GM19467 (cell line): ENCODE measurements around the gene CNGA3.

ENCODE experiments used
- ATAC-seq: cut with Tn5 transposase; IDR thresholded peaks from one replicate; pipeline ENCODE4 v1.9.1; 2021; ENCODE audit warnings: mild to moderate bottlenecking, moderate library complexity; ENCODE audit not compliant: unreplicated experiment

The CNGA3 gene

DNA sequence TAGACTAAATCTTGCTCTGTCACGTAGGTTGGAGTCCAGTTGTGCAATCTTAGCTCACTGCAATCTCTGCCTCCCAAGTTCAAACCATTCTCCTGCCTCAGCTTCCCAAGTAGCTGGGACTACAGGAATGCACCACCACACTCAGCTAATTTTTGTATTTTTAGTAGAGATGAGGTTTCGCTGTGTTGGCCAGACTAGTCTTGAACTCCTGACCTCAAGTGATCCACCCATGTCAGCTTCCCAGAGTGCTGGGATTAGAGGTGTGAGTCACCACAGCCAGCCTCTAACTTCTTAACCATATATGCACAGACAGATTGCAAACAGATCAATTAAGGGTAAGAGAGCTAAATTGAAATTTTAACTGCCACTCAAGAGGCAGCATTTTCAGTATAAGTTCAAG lies 22.1 kb upstream of the CNGA3 start:
- no peak for ATAC-seq

- ATAC-seq, result no peak
Observed at GRCh38 chr2:98327776-98328175, 18.5 kb upstream of the CNGA3 start.

GRCh38 chr2:98329549-98329948 lies 16.7 kb upstream of the CNGA3 start:
- ATAC-seq, result no peak

- ATAC-seq, result no peak
Observed at GRCh38 chr2:98332989-98333388, 13.3 kb upstream of the CNGA3 start.

DNA sequence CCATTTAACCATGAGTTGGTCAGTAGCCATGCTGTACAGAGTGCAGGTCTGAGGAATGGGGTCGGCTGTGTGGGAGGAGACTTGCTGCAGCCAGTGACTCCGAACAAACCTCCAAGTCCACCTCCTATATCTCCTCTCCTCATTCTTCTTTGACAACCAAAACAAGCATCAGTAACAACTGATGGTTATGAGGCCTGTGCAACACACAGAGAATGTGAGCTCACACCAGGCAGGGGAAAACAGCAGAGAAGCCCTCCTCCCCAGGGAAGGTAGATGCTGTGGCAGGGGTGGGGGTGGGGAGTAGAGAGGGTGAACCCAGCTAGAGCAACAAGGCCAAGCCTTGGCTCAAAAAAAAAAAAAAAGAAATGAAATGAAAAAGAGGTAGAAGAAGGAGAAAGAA lies 12.3 kb upstream of the CNGA3 start:
- ATAC-seq, result no peak

DNA sequence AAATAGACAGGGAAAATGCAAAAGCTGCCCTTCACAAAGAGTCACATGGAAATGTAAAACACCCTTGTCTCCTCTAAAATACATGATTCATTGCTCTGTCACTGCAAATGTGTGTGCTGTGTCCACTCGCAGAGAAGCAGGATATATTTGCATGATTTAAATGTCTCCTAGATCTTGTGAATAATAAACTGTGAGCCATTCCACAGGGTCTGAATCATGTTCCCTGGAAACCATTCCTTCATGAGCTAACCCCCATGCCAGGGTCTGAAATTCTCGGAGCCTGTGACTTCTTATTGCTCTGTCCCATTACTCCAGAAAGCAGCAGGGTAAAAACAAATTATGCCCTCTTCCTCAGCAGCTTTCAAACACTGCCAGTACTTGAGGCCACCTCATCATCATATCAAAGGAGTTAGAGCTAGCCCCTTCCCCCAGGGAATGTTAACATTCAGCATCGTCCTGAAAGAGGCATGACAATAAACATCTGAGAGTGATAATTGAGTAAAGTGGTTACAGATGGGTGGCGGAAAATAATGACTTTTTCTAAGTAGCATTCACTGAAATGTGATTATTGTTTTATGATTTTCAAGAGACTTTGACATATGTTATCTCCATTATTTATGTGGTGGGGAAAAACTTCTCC lies 11.7 kb upstream of the CNGA3 start:
- no peak for ATAC-seq

GRCh38 chr2:98335271-98335670 lies 11.0 kb upstream of the CNGA3 start:
- no peak for ATAC-seq

- ATAC-seq, result no peak
Observed at GRCh38 chr2:98341241-98341640, 5.0 kb upstream of the CNGA3 start.

DNA sequence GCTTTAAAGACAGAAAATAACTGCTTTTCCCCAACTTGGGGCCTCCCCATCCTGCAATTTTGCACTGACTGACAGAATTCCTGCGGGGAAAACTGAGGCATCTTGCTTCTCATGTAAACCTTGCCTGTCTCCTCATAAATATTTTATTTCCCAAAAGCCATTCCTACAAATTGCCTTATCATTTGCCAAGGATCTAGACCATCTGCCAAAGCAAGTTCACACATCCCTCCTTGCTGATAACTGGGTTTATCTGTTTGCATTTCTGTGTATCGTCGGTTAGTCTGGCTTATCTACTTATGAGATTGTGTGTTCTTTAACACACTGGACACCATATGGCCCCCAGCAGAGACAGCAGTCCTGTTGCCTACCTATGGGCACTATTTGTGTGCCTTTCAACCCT lies 3.0 kb upstream of the CNGA3 start:
- ATAC-seq, result no peak

- no peak for ATAC-seq
Observed at GRCh38 chr2:98347298-98348065, 1.2 kb downstream of the CNGA3 start.

DNA sequence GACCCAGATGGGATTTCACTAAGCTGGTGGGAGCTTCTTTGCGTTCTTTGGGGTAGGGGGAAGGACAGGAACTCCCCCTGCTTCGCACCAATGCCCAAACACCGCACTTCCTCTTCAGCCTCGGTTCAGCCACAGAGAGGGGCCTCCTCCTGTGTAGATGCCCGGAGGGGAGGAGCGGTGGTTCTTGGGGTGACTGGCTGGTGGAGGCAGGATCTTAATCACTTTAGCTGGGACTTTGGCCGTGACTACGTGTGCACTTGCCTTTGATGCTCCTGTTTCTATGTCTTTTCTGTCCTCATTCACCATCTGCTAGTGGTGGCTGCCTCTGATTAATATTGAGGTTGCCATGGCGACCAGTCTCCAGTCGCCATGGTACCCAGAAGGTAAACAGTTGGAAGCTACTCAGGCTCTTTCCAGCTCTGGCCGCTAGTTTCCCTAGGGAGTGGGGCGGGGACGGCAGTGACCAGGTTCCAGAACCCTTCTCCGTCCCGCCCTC lies 1.9 kb downstream of the CNGA3 start:
- no peak for ATAC-seq

- no peak for ATAC-seq
Observed at GRCh38 chr2:98350411-98350810, 4.2 kb downstream of the CNGA3 start.

- ATAC-seq, result no peak
Observed at GRCh38 chr2:98355881-98356280, 9.6 kb downstream of the CNGA3 start.

- no peak for ATAC-seq
Observed at GRCh38 chr2:98356729-98357128, 10.5 kb downstream of the CNGA3 start.

DNA sequence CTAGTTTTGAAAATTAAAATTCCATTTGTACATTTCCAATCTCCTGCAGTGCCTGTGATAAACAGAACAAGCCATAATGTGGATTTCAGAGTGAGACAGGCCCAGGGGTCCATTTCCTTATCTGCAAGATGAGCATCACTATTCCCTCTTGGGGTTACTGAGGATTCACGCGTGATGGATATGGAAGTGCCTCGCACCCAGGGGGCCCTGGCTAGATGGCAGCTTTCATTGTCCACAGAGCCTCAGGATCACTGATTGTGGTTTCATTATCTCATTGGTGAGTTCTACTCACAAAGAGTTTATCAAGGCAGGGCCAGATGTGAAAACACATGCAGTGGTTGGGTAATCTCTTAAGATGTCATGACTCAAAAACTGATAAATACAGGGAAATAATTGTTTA lies 11.6 kb downstream of the CNGA3 start:
- ATAC-seq, result no peak

DNA sequence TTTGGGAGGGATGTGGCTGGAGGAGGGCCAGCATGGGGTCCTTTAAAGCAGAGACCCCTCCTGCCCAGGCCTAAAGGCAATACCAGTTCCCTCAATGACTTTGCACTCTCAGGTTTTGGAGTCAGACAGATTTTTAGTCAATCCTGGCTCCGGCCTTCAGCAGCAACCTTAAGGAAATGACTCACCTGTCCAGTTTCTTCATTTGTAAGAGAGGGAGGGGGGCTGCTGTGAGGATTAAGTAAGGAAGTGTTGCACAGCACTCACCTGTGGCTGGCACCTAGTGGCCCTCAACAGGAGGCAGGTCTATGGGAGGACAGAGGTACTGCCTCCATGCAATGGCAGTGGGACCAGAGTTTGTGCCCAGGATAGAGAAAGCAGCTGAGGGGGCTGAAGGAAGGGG lies 13.7 kb downstream of the CNGA3 start:
- ATAC-seq, result no peak

- ATAC-seq, result no peak
Observed at GRCh38 chr2:98367721-98368120, 21.5 kb downstream of the CNGA3 start.

GRCh38 chr2:98369710-98370239 lies 23.5 kb downstream of the CNGA3 start:
- no peak for ATAC-seq

DNA sequence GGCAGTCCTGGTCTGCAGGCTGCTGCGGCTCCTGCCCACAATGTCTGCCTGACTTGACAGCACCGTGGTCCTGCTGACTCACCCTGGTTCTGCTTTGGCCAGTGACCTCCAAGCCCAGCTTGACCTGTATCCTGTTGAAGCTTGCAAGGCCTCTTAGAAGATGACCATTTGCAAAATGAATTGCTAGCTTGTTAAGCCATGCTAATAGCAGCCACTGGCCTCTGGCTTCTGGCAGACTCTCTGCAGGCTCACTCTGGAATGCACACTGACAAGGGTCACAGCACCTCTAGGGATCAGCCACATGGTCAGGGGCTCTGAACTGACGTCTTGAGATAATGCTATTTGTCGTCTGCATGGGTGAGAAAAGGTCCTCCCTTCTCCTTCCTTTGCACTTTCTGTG lies 25.9 kb downstream of the CNGA3 start:
- no peak for ATAC-seq

DNA sequence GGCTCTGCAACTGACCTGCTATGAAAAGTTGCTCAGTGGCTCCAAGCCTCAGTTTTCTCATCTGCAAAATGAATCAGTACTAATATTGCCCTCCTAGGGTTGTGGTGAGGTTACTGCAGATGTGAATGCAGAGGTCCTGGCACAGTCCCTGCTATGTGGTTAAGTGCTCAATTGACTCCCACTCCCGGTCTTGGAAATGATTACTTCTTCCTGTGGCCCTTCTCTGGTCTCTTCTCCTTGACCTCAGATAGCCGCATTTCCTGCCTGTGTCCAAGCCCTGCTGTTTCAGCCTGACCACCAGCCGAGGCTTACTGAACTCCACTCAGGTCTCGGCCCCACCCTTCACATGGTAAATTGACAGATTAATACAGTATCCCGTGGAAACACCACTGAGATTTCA lies 26.3 kb downstream of the CNGA3 start:
- no peak for ATAC-seq

DNA sequence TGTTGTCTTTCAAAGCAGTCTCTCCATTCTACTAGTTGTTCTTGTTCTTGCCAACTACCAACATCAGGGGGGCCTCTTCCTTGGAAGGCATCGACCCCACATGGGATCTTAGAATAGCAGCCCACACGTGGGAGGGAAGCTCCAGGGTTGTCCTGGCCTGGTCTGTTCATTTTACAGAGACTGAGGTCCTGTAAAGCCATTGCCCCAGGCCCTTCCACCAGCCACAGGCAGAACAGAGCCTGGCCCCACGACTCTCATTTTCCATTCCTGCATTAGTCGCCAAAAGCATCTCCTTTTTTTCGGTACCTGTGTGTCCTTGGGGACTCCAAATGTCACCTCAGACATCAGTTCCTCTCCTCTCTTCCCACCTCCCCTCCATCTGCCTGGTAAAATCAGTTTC lies 28.0 kb downstream of the CNGA3 start:
- ATAC-seq, result no peak

DNA sequence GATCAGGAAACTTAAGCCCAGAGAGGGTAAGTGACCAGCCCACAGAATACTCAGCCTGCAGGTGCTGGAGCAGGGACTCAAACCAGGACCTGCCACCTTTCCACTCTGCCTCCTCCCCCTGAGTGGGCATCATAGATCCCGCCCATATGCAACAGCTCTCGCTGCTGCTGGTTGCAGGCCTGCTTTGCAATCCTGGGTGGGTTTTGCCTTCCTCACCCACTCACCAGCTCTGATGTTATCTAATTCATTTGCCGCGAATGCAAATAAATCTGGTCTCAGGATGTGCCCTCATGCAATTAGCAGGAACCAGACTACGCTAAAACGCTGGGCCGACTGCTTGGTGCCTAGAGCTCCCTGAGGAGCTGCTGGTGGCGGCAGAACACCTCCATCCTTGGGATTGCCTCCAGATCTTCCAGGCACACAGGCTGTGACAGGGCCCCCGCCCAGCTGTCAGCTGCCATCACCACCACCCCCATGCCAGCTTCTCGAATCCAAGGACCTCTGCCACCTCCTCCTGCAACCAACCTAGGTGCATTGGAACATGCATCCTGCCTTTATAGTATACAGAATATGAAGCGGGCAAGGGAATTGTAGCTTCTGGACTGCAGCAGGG lies 28.8 kb downstream of the CNGA3 start:
- ATAC-seq, result no peak
